WTC11 (cell line): Measurements from ENCODE around the gene PNMT.

Experiments
- ATF1 ChIP-seq: sonication (generic); formaldehyde crosslinking; IDR thresholded peaks from 2 replicates; pipeline ENCODE4 v1.8.1; 2023; ENCODE audit warnings: mild to moderate bottlenecking, moderate library complexity, missing genetic modification reagents
- JUN ChIP-seq: sonication (generic); formaldehyde crosslinking; IDR thresholded peaks from 2 replicates; pipeline ENCODE4 v1.8.0; 2023; ENCODE audit warnings: mild to moderate bottlenecking, missing genetic modification reagents
- ZNF232 ChIP-seq: sonication (generic); formaldehyde crosslinking; IDR thresholded peaks from 2 replicates; pipeline ENCODE4 v1.8.0; 2022; ENCODE audit warnings: mild to moderate bottlenecking, missing genetic modification reagents
- ZNF281 ChIP-seq: sonication (generic); formaldehyde crosslinking; IDR thresholded peaks from 2 replicates; pipeline ENCODE4 v1.8.0; 2023; ENCODE audit warnings: mild to moderate bottlenecking, missing genetic modification reagents

- TF ChIP-seq ZNF232 (CRISPR knock-in tag): no peak
- TF ChIP-seq ATF1 (CRISPR knock-in tag): no peak
- no peak for TF ChIP-seq JUN
- no peak for TF ChIP-seq ZNF281 (CRISPR knock-in tag)
These were observed 26.4 kb upstream of the PNMT start for GRCh38 chr17:39641883-39642282.
